Inflammatory macrophage (primary cell): Measurements from ENCODE around the gene DCAF12.
"Not testable (repeated sequence)": the region's sequence is repeated elsewhere in the genome, so short reads cannot be mapped to it uniquely, and the experiment has no call there.

ENCODE experiments used
- DNase-seq, 2 donors: peaks; one replicate each; pipeline ENCODE4 v3.0.0-alpha.2; 2020 to 2022

The DCAF12 gene

DNA sequence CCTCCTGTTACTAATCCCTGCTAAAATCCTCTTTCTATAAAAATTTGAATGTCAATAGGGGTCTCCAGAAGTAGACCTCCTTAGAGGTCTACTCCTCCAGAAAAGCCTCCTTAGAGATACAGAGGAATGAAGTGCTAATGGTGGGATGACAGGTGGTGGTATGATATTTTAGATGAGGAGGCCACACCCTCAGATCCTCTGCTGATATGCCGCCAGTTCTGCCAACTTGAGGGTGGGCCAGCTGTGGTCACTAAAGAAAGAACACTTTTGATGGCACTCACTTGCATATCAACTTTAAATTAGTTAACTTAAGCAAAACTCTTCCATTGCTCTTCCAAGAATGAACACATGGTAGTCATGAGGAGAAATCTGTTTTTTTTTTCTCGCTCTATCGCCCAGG lies 61.0 kb downstream of the DCAF12 start:
- DNase-seq: no peak

DNA sequence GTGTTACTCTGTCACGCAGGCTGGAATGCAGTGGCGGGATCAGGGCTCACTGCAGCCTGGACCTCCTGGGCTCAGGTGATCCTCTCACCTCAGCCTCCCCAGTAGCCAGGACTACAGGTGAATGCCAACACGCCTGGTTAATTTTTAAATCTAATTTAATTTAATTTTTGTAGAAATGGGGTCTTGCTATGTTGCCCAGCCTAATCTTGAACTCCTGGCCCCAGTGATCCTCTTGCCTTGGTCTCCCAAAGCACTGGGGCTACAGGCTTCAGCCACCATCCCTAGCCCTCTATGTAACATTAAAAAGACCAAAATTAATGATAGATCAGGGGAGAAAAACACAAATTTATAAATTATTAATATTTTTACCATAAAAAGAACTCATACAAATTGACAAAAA lies 66.5 kb downstream of the DCAF12 start:
- DNase-seq: no peak

DNA sequence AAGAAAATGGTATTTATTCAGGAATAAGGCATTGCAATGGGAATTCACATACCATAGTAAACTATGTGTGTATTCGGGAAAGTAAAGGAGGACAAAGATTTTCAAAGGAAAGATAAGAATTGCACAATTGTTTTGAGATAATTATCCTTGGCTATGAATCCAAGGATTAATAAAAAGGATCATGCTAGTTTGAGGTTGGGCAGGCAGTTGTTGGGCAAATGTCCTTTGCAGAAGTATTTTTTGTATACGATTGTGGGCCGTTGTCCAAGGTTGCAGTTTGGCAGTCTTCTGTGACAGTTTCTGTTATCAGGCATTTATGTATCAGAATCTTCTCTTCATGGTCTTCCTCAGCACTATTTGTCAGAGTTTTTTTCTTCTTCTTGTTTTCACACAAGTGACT lies 67.2 kb downstream of the DCAF12 start:
- DNase-seq: no peak

DNA sequence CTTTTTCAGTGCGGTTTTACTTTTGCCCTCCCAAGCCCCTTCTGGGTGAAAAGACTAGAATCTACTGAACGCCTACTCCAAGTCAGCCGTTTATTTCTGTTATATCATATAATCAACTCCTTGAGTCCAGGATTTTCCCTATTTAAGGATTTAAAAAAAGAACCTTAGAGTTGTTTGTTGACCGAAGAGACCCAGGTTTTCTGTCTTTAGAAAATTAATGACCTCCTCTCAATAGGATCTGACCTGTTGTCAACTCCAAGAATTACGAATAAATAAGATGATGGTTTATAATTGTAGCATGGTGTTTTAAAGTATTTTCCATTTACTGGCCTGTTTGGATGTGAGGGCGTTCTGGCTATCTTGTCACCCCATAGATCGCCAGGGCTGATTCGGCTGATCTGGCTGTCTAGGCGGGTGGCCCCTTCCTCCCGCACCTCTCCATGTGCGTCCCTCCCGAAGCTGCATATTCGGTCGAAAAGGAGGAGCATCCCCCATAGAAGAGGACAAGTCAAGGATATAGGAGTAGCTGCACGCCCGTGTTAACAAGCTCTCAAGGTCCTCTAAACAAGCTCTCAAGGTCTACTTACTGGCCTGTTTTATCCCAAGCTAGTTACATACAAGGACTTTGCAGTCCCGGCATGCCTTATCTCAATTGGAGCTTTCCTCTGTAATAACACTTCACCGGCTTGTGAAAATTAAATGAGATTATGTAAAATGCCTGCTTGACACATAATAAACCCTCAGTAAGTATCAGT lies 76.7 kb downstream of the DCAF12 start:
- DNase-seq: no peak

- peak; percentile 92 to 97 for DNase-seq
Measured at GRCh38 chr9:34048727-34049629, 77.5 kb downstream of the DCAF12 start, which contains the start of gene UBAP2. Gene UBAP2, minus strand, starts transcription at chr9:34048887. Its CDS starts 31,739 bp downstream, at chr9:34017148.

DNA sequence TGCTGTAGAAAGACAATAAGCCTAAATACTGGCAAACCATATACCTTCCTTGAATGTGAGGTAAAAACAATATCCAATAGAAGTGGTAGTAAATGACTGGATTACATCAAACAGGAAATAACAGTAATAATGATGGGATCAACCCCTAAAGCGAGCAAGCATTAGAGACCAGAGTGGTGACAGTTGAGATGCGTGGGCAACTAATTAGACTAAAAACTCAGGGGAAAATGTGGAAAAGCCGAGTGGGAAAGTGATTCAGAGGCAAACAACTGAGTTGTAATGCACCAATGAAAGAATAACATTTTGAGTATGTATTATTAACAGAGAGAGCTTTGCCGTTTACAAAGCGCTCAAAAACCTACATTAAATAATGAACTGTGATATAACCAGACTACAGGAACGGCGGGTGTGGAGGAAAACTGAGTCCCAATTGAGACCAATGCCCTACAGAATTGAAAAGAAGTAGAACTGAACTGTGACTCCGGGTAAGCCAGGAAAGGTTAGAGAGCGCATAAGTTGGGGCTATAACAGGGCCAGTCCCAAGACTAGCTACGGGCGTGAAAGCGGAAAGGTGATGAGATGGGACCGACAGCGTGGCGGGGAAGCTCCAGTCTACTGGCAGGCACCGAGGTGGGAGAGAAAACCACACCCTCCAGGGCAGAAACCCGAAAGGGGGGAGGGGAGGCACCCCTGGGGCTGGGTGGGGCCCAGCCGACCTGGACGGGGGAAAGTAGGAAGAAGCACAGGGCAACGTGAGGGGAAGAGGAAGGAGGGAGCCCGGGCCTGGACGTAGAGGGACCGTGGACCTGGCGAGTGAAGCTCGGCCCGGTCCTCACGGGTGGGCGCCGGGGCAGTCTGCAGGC lies 78.4 kb downstream of the DCAF12 start:
- DNase-seq: peak; percentile 31 to 44

DNA sequence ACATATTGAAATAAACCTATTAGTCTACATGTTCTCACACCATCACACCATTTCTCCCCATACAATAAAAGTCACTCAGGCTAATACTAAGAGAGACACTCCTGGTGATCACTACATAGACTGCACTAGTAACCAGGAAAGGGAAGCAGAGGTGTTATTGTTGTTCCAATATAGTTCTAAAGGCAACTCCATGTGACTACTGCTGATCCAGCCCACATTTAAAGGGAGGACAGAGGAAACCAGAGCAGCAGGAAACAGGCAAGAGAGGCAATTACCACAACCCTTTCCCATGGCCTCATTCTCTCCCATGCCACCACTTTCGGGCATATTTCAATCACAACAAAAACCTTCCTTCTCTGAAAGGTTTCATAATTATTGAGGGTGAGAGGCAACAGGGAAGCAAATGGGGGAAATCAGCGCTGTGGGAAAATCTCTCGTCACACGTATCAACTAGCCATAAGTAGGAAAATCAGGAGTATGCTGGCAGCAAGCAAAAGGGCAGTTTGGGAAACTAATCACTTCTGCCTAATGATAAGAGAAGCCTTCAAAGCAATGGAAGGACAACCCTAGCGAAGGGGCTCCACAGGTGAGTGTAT lies 79.6 kb downstream of the DCAF12 start:
- DNase-seq: peak; percentile 70 to 72

- no peak for DNase-seq
Measured at GRCh38 chr9:34045903-34046302, 80.6 kb downstream of the DCAF12 start.

GRCh38 chr9:34042074-34042473 lies 84.4 kb downstream of the DCAF12 start:
- not testable (repeated sequence) for DNase-seq

DNA sequence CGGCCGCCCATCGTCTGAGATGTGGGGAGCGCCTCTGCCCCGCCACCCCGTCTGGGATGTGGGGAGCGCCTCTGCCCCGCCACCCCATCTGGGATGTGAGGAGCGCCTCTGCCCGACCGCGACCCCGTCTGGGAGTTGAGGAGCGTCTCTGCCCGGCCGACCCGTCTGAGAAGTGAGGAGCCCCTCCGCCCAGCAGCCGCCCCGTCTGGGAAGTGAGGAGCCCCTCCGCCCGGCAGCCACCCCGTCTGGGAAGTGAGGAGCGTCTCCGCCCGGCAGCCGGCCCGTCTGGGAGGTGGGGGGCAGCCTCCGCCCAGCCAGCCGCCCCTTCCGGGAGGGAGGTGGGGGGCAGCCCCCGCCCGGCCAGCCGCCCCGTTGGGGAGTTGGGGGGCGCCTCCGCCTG lies 87.6 kb downstream of the DCAF12 start:
- DNase-seq: not testable (repeated sequence)

- no peak for DNase-seq
Measured at GRCh38 chr9:34037626-34038025, 88.9 kb downstream of the DCAF12 start.

DNA sequence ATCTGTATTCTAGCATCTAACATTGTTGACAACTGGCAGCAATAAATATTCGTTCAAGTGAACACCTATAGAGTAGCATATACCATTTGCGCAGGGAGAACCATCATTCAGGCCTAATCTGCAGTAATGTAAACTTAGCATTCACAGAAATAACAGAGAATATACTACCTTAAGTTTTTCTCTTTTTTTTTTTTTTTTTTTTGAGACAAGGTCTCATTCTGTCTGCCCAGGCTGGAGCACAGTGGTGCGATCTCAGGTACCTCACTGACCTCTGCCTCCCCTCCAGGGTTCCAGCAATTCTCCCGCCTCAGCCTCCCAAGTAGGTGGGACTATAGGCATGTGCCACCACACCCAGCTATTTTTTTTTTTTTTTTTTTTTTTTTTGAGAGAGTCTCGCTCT lies 89.9 kb downstream of the DCAF12 start:
- DNase-seq: no peak
